NCI-H187 treated with DMSO at 0.1 percent for 48 hours (cell line): ENCODE data around the gene NCAPG.

Experiments used
- DNase-seq: peaks from one replicate; lab custom pipeline; 2025; lab: John Stamatoyannopoulos, UW

NCAPG gene

DNA sequence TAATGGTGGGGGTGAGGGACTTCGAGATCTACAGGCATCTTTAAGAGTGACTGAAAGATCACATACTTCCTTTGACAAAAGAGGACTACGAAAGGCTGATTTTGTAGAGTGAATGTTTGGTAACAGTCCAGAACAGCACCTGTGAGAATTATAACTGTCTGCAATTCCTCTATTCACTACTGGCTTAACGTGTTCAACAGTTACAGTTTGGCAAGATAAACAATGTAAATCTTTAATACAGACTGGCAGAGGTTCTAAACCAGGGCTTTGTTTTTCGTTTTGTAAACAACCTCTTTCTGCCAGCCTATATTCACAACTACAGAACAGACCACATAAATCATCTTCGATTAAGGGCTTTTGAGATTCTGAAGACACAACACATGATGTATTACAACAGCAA is 66.9 kb downstream of the NCAPG start:
- no peak for DNase-seq

DNA sequence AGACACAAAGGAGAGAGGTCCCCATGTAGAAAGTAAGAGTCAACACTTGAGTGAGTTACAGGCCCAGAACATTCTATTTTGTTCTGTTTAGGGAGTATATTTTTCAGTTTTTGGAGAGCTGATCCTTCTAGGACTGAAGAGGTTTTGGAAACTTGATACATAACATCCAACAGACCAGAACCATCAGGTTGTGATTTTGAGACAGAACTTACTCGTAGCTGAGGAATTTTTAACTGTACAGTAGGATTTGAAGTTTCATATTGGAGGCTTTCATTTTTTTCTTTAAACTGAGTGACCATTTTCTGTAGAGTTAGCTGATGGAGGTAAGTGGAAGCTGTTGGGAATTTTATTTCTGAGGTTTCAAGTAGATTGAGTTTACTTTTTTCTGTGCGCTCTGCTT is 73.3 kb downstream of the NCAPG start:
- DNase-seq = no peak

DNA sequence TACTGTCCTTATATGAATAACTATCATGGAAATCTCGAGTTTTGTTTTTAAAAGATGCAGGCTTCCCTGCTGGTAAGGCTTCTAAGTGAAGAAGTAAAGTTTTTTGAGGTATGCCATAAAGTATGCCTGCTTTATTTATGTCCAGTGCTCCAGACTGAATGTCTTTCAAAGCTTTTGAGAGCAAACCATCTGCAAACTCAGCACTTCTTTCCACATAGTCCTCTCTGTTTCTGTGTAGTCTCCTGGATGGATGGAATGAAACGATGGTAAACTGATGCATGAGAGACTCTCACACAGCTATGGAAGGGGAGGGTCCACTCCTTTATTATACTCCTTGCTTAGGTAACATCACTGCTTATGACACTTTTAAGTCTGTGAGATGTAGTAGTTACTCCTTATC is 73.7 kb downstream of the NCAPG start:
- DNase-seq = no peak

GRCh38 chr4:17889692-17890091 is 78.9 kb downstream of the NCAPG start:
- DNase-seq = no peak

DNA sequence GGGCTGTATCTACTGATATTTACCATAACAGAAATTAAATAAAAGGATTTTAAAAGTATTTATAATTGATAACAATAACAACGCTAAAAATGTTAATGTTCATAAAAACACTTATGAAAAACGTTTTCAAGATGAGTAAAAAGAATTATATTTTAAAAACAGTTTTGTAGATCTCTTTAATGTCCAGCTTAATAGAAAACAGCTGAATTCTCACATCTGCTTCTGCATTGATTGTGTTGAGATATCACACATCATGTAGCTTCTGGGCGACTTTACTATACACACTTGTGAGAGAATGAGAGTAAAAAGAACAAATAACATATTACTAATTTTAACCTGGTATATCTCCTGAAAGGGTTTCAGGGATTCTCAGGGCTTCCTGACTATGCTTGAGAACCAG is 83.6 kb downstream of the NCAPG start:
- no peak for DNase-seq
